Testis (tissue), 2 donors: Measurements from ENCODE around the gene ARHGEF3.

Experiments used
- POLR2A ChIP-seq: fragments of 450-650 bp; IDR thresholded peaks from one replicate; pipeline ENCODE4 v1.6.1; 2017; ENCODE audit warnings: antibody characterized with exemption, mild to moderate bottlenecking, moderate library complexity
- TF ChIP-seq, protein P1 (sequence below), 3 experiments: fragments of 450-650 bp in 2 of 3; fragments of 200-600 bp in 1 of 3; sonication (generic) in 1 of 3; IDR thresholded peaks; one replicate each; pipeline ENCODE4 v1.5.1; 2016 to 2019; ENCODE audit warnings: antibody characterized with exemption in 3 of 3, mild to moderate bottlenecking in 2 of 3, moderate library complexity in 1 of 3

DNA sequence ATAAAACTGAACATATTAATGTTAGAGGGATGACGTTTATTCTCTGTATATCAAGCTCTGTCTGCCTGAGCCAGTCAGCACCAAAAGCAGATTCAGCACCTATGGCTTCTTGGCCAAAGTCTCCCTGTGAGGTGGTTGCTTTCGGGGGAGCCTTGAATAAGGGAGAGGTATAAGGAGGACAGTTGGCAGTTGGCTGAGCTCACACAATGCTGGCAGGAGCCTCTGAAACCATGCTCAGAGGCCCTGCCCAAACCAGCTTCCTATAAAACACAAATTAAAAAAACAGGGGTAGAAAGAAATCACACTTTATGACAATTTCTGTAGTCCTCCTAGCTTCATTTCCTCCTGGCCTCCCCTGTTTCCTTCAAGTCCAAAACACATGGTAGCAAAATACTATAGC lies 18.8 kb downstream of the ARHGEF3 start:
- TF ChIP-seq POLR2A, result no peak
- TF ChIP-seq, protein P1, sequence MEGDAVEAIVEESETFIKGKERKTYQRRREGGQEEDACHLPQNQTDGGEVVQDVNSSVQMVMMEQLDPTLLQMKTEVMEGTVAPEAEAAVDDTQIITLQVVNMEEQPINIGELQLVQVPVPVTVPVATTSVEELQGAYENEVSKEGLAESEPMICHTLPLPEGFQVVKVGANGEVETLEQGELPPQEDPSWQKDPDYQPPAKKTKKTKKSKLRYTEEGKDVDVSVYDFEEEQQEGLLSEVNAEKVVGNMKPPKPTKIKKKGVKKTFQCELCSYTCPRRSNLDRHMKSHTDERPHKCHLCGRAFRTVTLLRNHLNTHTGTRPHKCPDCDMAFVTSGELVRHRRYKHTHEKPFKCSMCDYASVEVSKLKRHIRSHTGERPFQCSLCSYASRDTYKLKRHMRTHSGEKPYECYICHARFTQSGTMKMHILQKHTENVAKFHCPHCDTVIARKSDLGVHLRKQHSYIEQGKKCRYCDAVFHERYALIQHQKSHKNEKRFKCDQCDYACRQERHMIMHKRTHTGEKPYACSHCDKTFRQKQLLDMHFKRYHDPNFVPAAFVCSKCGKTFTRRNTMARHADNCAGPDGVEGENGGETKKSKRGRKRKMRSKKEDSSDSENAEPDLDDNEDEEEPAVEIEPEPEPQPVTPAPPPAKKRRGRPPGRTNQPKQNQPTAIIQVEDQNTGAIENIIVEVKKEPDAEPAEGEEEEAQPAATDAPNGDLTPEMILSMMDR (IDR thresholded peaks at IDR 0.05), result no peak
